Dendritic cell treated with granulocyte-macrophage colony-stimulating factor and Interleukin-4, amounts not matched to agents 40 ng/mL and 50 ng/mL, for 4 days (primary cell): Measurements from ENCODE around the gene TMEM63A.
"Not testable (repeated sequence)": the region's sequence is repeated elsewhere in the genome, so short reads cannot be mapped to it uniquely, and the experiment has no call there.

Experiments used
- H3K27ac Mint-ChIP-seq: one replicate; pipeline ENCODE4 v1.8.0; 2022; ENCODE audit warnings: mild to moderate bottlenecking, mixed read lengths
- H3K27me3 Mint-ChIP-seq: one replicate; pipeline ENCODE4 v1.8.0; 2022; ENCODE audit warnings: mild to moderate bottlenecking, mixed read lengths
- H3K36me3 Mint-ChIP-seq: one replicate; pipeline ENCODE4 v1.8.0; 2022; ENCODE audit warnings: low read depth, mixed read lengths
- H3K4me1 Mint-ChIP-seq: one replicate; pipeline ENCODE4 v1.8.0; 2022; ENCODE audit warnings: low read depth, mixed read lengths
- H3K4me3 Mint-ChIP-seq: one replicate; pipeline ENCODE4 v1.8.0; 2022; ENCODE audit warnings: mild to moderate bottlenecking, moderate library complexity, mixed read lengths
- H3K9me3 Mint-ChIP-seq: one replicate; pipeline ENCODE4 v1.8.0; 2022; ENCODE audit warnings: mixed read lengths
- intact Hi-C: fragments of 100-400 bp; cut with micrococcal nuclease; formaldehyde crosslinking; loops from one replicate; pipeline ENCODE4 v1.15.0; 2022

The TMEM63A gene

GRCh38 chr1:225881959-225882693, at the start of gene TMEM63A:
TSS of gene TMEM63A (minus strand) at chr1:225882380. CDS start at chr1:225877580, 4,800 bp downstream.
- Mint-ChIP-seq H3K36me3 (peaks cover 10% of the 10 kb centered on the region), H3K4me1 (peaks cover 52% of the 10 kb centered on the region), H3K4me3 (peak within 1 kb of the TSS; percentile 95), H3K9me3 (no peaks in the 10 kb centered on the region), H3K27ac (peak within 1 kb of the TSS; percentile 89), H3K27me3 (peaks cover 15% of the 10 kb centered on the region)
- intact Hi-C loops, result loop anchor here (2.0 to 10.0 kb wide), 2 partner anchors 43 to 107 kb away; partner anchors contain the start of genes PYCR2 and SRP9

- intact Hi-C loops, result no loop called here
- H3K4me3 Mint-ChIP-seq, result no peak overlapping the region
- no peaks in the 10 kb centered on the region for H3K27me3 Mint-ChIP-seq
- H3K4me1 Mint-ChIP-seq, result peaks cover 5% of the 10 kb centered on the region
- H3K36me3 Mint-ChIP-seq, result no peaks in the 10 kb centered on the region
- H3K27ac Mint-ChIP-seq, result no peak overlapping the region
- no peaks in the 10 kb centered on the region for H3K9me3 Mint-ChIP-seq
Measured at GRCh38 chr1:225931270-225932136, 49.3 kb upstream of the TMEM63A start.

GRCh38 chr1:225930566-225930965, 48.4 kb upstream of the TMEM63A start:
- Mint-ChIP-seq H3K4me1 (peaks cover 6% of the 10 kb centered on the region), H3K4me3 (no peak overlapping the region), H3K27me3 (no peaks in the 10 kb centered on the region), H3K36me3 (no peaks in the 10 kb centered on the region), H3K9me3 (no peaks in the 10 kb centered on the region), H3K27ac (no peak overlapping the region)
- intact Hi-C loops, result no loop called here

- not testable (repeated sequence) for H3K27ac Mint-ChIP-seq
Measured at GRCh38 chr1:225929462-225929861, 47.3 kb upstream of the TMEM63A start.

GRCh38 chr1:225928186-225929175, 46.3 kb upstream of the TMEM63A start:
- peaks cover 8% of the 10 kb centered on the region for H3K36me3 Mint-ChIP-seq
- intact Hi-C loops, result no loop called here
- H3K27ac Mint-ChIP-seq, result no peak overlapping the region
- peaks cover 7% of the 10 kb centered on the region for H3K4me1 Mint-ChIP-seq
- no peaks in the 10 kb centered on the region for H3K9me3 Mint-ChIP-seq
- no peak overlapping the region for H3K4me3 Mint-ChIP-seq
- no peaks in the 10 kb centered on the region for H3K27me3 Mint-ChIP-seq

More at GRCh38 chr1:225929462-225929861, 47.3 kb upstream of the TMEM63A start:
- H3K9me3 Mint-ChIP-seq, H3K4me1 Mint-ChIP-seq, H3K36me3 Mint-ChIP-seq, intact Hi-C loops, H3K4me3 Mint-ChIP-seq, H3K27me3 Mint-ChIP-seq: not testable (repeated sequence)

- H3K4me1 Mint-ChIP-seq, result peaks cover 26% of the 10 kb centered on the region
Measured at GRCh38 chr1:225926551-225927113, 44.5 kb upstream of the TMEM63A start.

GRCh38 chr1:225923692-225924555, 41.7 kb upstream of the TMEM63A start, which contains the start of gene PYCR2:
TSS of gene PYCR2 (minus strand) at chr1:225924250. CDS start at chr1:225924110, 140 bp downstream.
- Mint-ChIP-seq H3K27me3 (no peaks in the 10 kb centered on the region), H3K4me3 (peak within 1 kb of the TSS; percentile 85), H3K36me3 (peaks cover 49% of the 10 kb centered on the region), H3K4me1 (peaks cover 49% of the 10 kb centered on the region), H3K9me3 (no peaks in the 10 kb centered on the region), H3K27ac (peak within 1 kb of the TSS; percentile 91)
- intact Hi-C loops, result loop anchor here (2.0 to 5.0 kb wide), 2 partner anchors 43 to 457 kb away; no protein-coding TSS in a partner anchor

More at GRCh38 chr1:225926551-225927113, 44.5 kb upstream of the TMEM63A start:
- no peak overlapping the region for H3K4me3 Mint-ChIP-seq
- no peaks in the 10 kb centered on the region for H3K9me3 Mint-ChIP-seq
- intact Hi-C loops, result no loop called here
- peaks cover 22% of the 10 kb centered on the region for H3K36me3 Mint-ChIP-seq
- H3K27me3 Mint-ChIP-seq, result no peaks in the 10 kb centered on the region
- H3K27ac Mint-ChIP-seq, result no peak overlapping the region

- peaks cover 49% of the 10 kb centered on the region for H3K4me1 Mint-ChIP-seq
- peak overlapping the region; percentile 91 for H3K27ac Mint-ChIP-seq
- intact Hi-C loops, result loop anchor here (5.0 kb wide), 1 partner anchor 456 kb away; no protein-coding TSS in a partner anchor
- H3K36me3 Mint-ChIP-seq, result peaks cover 55% of the 10 kb centered on the region
- H3K4me3 Mint-ChIP-seq, result peak overlapping the region; percentile 85
- no peaks in the 10 kb centered on the region for H3K9me3 Mint-ChIP-seq
- H3K27me3 Mint-ChIP-seq, result no peaks in the 10 kb centered on the region
Measured at GRCh38 chr1:225923381-225923691, 41.2 kb upstream of the TMEM63A start.

- intact Hi-C loops, result loop anchor here (5.0 kb wide), 1 partner anchor 455 kb away; no protein-coding TSS in a partner anchor
- Mint-ChIP-seq H3K27me3 (no peaks in the 10 kb centered on the region), H3K9me3 (no peaks in the 10 kb centered on the region), H3K27ac (peak overlapping the region; percentile 91), H3K4me1 (peaks cover 49% of the 10 kb centered on the region), H3K4me3 (no peak overlapping the region), H3K36me3 (peaks cover 68% of the 10 kb centered on the region)
Measured at GRCh38 chr1:225921734-225922709, 39.8 kb upstream of the TMEM63A start.

- intact Hi-C loops, result loop anchor here (5.0 to 10.0 kb wide), 3 partner anchors 55 to 453 kb away; partner anchors contain the start of gene SRP9
- Mint-ChIP-seq H3K4me3 (no peak overlapping the region), H3K36me3 (peaks cover 89% of the 10 kb centered on the region), H3K27me3 (no peaks in the 10 kb centered on the region), H3K4me1 (peaks cover 43% of the 10 kb centered on the region), H3K9me3 (no peaks in the 10 kb centered on the region), H3K27ac (peak overlapping the region; percentile 77)
Measured at GRCh38 chr1:225919906-225920305, 37.7 kb upstream of the TMEM63A start.

- Mint-ChIP-seq H3K36me3 (peaks cover 84% of the 10 kb centered on the region), H3K4me1 (peaks cover 40% of the 10 kb centered on the region), H3K9me3 (no peaks in the 10 kb centered on the region), H3K27me3 (no peaks in the 10 kb centered on the region), H3K27ac (no peak overlapping the region), H3K4me3 (no peak overlapping the region)
- intact Hi-C loops, result loop anchor here (10.0 kb wide), 2 partner anchors 57 to 143 kb away; partner anchors contain the start of gene SRP9
Measured at GRCh38 chr1:225918280-225918679, 36.1 kb upstream of the TMEM63A start.
